Peyer's patch (tissue), 4 donors: Measurements from ENCODE around the gene CDK2. TPM values are rescaled to one million over a fixed set of nuclear protein-coding genes. Genes with fewer than 3 reads are reported as not detected.
A peak's percentile ranks its signal among the peaks of the same experiment; 100 is the strongest.

Source experiments
- DNase-seq, 3 donors: peaks; one replicate each; pipeline ENCODE4 v3.0.0-alpha.2; 2017 to 2019
- H3K27ac ChIP-seq, 4 donors: fragments of 200-600 bp; sonication (generic); one replicate each; pipeline ENCODE4 v1.5.1; 2016 to 2019
- H3K27me3 ChIP-seq, 2 donors: fragments of 200-600 bp; sonication (generic); one replicate each; pipeline ENCODE4 v1.5.1; 2019
- H3K36me3 ChIP-seq, 3 donors: fragments of 200-600 bp; sonication (generic); one replicate each; pipeline ENCODE4 v1.5.1; 2016 to 2019
- H3K4me1 ChIP-seq, 4 donors: fragments of 200-600 bp; sonication (generic); one replicate each; pipeline ENCODE4 v1.5.1; 2016 to 2019
- H3K4me3 ChIP-seq, 4 donors: fragments of 200-600 bp; sonication (generic); 1 replicate in 3 of 4; 2 replicates in 1 of 4; pipeline ENCODE4 v1.5.1; 2016 to 2019; ENCODE audit warnings: mild to moderate bottlenecking in 1 of 4
- H3K9me3 ChIP-seq, 4 donors: fragments of 200-600 bp; sonication (generic); one replicate each; pipeline ENCODE4 v1.5.1; 2016 to 2019; ENCODE audit warnings: mild to moderate bottlenecking in 1 of 4
- CTCF ChIP-seq, 6 experiments: fragments of 450-650 bp in 4 of 6; fragments of 200-600 bp in 2 of 6; sonication (generic) in 1 of 6; IDR thresholded peaks; one replicate each; pipeline ENCODE4 v1.5.1; 2017 to 2019; ENCODE audit warnings: antibody characterized with exemption in 6 of 6, mild to moderate bottlenecking in 3 of 6, moderate library complexity in 1 of 6
- POLR2A ChIP-seq, 2 donors: fragments of 450-650 bp; IDR thresholded peaks; one replicate each; pipeline ENCODE4 v1.5.1; 2017; ENCODE audit warnings: antibody characterized with exemption in 2 of 2, mild to moderate bottlenecking in 2 of 2, moderate library complexity in 2 of 2
- total RNA-seq, 4 donors: library from RNA; depleted of rRNA; stranded (reverse); fragments of >200 nt; gene quantifications; one replicate each; pipeline ENCODE4 v1.1.0, GENCODE V29; 2016

CDK2 gene
- total RNA-seq, 4 donors from 2014 or later = 7.7 to 55.3 (median 13.4) TPM

GRCh38 chr12:55942055-55942454 is 24.6 kb upstream of the CDK2 start:
- Histone ChIP-seq H3K27ac (no peak overlapping the region), H3K9me3 (no peaks in the 10 kb centered on the region), H3K4me1 (peaks cover 0 to 29% (median 0%) of the 10 kb centered on the region in 4 donors), H3K36me3 (peaks cover 0 to 83% (median 0%) of the 10 kb centered on the region in 3 donors), H3K4me3 (no peak overlapping the region), H3K27me3 (no peaks in the 10 kb centered on the region)
- TF ChIP-seq CTCF (IDR thresholded peaks at IDR 0.05) = no peak
- TF ChIP-seq POLR2A (IDR thresholded peaks at IDR 0.05) = no peak
- DNase-seq = no peak

- TF ChIP-seq POLR2A (IDR thresholded peaks at IDR 0.05) = no peak
- no peak for TF ChIP-seq CTCF (IDR thresholded peaks at IDR 0.05)
- DNase-seq = no peak
- Histone ChIP-seq H3K36me3 (peaks cover 0 to 83% (median 0%) of the 10 kb centered on the region in 3 donors), H3K27me3 (no peaks in the 10 kb centered on the region), H3K27ac (peak overlapping the region in 1 of 4 donors; percentile 4), H3K4me3 (no peak overlapping the region), H3K4me1 (peaks cover 0 to 29% (median 0%) of the 10 kb centered on the region in 4 donors), H3K9me3 (no peaks in the 10 kb centered on the region)
Measured at GRCh38 chr12:55942577-55943136, 24.0 kb upstream of the CDK2 start.

- Histone ChIP-seq H3K4me1 (peaks cover 0 to 4% (median 0%) of the 10 kb centered on the region in 4 donors), H3K36me3 (peaks cover 0 to 73% (median 0%) of the 10 kb centered on the region in 3 donors), H3K9me3 (no peaks in the 10 kb centered on the region), H3K27ac (no peak overlapping the region), H3K4me3 (no peak overlapping the region), H3K27me3 (no peaks in the 10 kb centered on the region)
- no peak for DNase-seq
- TF ChIP-seq POLR2A (IDR thresholded peaks at IDR 0.05) = no peak
- no peak for TF ChIP-seq CTCF (IDR thresholded peaks at IDR 0.05)
Measured at GRCh38 chr12:55946553-55946952, 20.1 kb upstream of the CDK2 start.

- H3K9me3 ChIP-seq = no peaks in the 10 kb centered on the region
Measured at GRCh38 chr12:55955344-55955743, 11.3 kb upstream of the CDK2 start.

GRCh38 chr12:55955800-55956508 is 10.7 kb upstream of the CDK2 start:
- no peak overlapping the region for H3K4me3 ChIP-seq
- H3K27me3 ChIP-seq = no peaks in the 10 kb centered on the region
- TF ChIP-seq CTCF (IDR thresholded peaks at IDR 0.05) = peak in 4 of 6 experiments; percentile 19 to 66 (median 55)
- no peak for TF ChIP-seq POLR2A (IDR thresholded peaks at IDR 0.05)
- DNase-seq = peak; percentile 30 to 77 (median 56)
- peaks cover 0 to 10% (median 0%) of the 10 kb centered on the region in 4 donors for H3K4me1 ChIP-seq
- peak overlapping the region in 1 of 4 donors; percentile 4 for H3K27ac ChIP-seq
- H3K9me3 ChIP-seq = no peaks in the 10 kb centered on the region
- H3K36me3 ChIP-seq = peaks cover 0 to 36% (median 0%) of the 10 kb centered on the region in 3 donors

More at GRCh38 chr12:55955344-55955743, 11.3 kb upstream of the CDK2 start:
- H3K4me1 ChIP-seq = peaks cover 0 to 10% (median 0%) of the 10 kb centered on the region in 4 donors
- no peak for TF ChIP-seq POLR2A (IDR thresholded peaks at IDR 0.05)
- TF ChIP-seq CTCF (IDR thresholded peaks at IDR 0.05) = no peak
- peak overlapping the region in 1 of 4 donors; percentile 4 for H3K27ac ChIP-seq
- peaks cover 0 to 41% (median 0%) of the 10 kb centered on the region in 3 donors for H3K36me3 ChIP-seq
- DNase-seq = no peak
- no peaks in the 10 kb centered on the region for H3K27me3 ChIP-seq
- H3K4me3 ChIP-seq = no peak overlapping the region
